Endometrial microvascular endothelial cells (primary cell): ENCODE measurements around the gene PA2G4. TPM values are rescaled to one million over a fixed set of nuclear protein-coding genes. Genes with fewer than 3 reads are reported as not detected.

ENCODE experiments used
- in situ Hi-C: cut with HindIII; loops from 2 replicates; pipeline ENCODE4 v1.10.0; 2017; ENCODE audit warnings: low sequenced_read_pairs, low pct_unique_long_range_greater_than_20kb; ENCODE audit errors: inconsistent ontology term
- total RNA-seq: library from RNA; depleted of rRNA; stranded (reverse); fragments of >200 nt; gene quantifications from one replicate; pipeline ENCODE4 v1.2.3, GENCODE V29; 2015; ENCODE audit errors: inconsistent ontology term

Gene PA2G4
- total RNA-seq, 1 donor from 2014 or later: 226 TPM

DNA sequence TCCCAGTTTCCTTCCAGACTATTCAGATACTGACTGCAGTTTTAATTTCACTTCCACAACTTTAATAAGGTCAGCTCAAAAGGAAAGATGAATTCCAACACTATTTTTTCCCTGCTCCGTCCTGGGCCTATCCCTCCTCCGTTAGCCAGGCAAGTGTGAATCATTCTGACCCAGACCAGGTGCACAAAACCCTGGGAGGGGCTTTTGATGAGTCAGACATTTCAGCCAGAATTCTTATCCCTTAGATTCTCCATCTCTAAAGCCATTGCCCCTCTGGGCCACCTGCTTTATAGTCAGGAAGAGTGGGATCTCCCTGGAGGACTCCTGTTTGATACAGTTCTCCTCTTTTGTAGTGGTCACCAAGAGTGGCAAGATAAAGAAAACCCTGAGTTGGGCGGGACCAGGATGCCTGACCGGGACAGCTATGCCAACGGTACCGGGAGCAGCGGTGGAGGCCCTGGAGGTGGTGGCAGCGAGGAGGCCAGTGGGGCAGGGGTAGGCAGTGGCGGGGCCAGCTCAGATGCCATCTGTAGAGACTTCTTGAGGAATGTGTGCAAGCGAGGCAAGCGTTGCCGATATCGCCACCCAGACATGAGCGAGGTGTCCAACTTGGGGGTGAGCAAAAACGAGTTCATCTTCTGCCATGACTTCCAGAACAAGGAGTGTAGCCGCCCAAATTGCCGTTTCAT, 15.9 kb downstream of the PA2G4 start:
- in situ Hi-C loops: no loop called here

GRCh38 chr12:56121204-56121870, 17.0 kb downstream of the PA2G4 start:
- in situ Hi-C loops: no loop called here

GRCh38 chr12:56122637-56123036, 18.3 kb downstream of the PA2G4 start:
- in situ Hi-C loops: no loop called here

DNA sequence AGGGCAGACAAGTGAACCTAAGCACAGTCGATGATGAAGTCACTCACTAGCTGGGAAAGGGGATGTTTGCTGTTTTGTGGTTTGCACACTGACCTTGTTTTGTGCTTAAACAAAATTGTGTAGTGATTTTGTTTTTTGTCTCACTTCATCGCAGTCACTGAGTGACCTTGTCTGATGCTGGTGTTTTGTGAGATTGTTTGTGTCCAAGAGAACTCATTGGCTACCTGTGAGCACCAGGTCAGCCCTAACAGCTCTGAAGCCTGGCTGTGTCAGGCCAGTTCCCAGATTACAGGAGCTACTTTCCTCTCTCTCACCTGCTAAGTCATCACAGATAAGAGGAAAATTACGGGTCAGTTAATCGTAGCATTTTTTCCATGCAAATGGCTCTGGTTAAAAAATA, 19.8 kb downstream of the PA2G4 start:
- in situ Hi-C loops: no loop called here

DNA sequence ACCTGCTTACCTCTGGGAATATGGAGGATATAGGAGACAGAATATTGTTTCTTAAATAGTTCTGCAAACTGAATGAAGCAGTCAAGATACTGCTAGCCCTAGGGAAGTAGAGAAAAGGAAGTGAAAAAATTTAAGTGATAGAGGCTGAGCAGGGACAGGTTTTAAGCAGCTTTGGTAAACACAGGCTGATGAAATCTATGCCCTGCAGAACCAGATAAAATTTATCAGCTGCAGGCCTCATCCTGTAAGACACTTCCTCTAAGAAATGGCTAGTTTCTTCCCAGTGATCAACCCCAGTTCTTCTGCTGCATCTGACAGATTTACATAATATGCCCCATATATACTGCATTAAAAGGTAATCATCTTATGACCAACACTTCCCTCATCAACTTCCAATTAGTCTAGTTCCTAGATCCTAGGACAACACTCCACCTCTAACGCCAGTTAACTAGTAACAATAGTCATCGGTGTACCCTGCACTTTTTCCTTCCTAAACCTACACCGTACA, 22.4 kb downstream of the PA2G4 start:
- in situ Hi-C loops: no loop called here

DNA sequence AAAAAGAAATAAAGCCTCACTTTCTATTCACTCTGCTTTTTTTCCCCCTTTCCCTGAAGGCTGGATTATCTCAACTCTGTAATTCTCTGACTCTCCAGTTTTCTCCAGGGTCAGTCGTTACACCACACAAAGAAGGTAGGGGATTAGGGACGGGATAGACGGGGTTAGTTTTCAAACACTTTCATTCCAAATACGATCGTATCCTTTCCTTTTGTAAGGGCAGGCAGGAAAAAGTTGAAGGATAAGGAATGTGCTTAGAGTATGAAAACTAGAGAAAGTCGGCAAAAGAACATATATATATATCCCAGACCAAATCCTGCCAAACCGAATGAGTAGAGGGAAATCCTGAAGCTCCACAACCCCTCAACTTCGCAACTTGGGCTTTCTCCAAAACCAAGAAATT, 23.1 kb downstream of the PA2G4 start:
- in situ Hi-C loops: no loop called here

DNA sequence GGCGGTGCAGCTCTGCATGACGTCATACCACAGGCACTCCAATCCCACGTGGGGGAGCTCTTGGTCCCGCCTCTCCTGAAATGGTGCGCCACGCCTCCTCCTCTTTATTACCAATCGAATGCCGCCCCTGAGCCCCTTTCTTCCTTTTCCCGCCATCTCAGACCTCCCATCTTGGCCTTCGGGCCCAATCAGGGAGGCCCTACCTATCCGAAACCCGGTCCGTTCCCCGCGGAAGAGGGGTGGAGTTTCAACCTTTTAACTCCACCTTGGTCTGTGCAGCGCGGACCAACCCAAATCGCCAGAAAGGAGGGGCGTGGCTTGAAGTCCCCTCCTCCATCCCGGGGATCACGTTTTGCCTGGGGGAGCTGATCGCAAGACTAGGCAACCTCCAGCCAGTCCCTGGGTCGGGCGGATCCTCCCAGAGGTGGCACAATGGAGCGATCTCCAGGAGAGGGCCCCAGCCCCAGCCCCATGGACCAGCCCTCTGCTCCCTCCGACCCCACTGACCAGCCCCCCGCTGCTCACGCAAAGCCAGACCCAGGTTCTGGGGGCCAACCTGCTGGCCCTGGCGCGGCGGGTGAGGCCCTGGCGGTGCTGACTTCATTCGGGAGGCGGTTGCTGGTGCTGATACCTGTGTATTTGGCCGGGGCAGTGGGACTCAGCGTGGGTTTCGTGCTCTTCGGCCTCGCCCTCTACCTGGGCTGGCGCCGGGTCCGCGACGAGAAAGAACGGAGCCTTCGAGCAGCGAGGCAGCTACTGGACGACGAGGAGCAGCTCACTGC, 23.7 kb downstream of the PA2G4 start, which contains the start of gene ESYT1:
ESYT1 (plus strand) TSS at position 380 of the 782 bp plus-strand sequence; CDS start at position 433, 53 bp downstream.
- in situ Hi-C loops: no loop called here

- in situ Hi-C loops: no loop called here
Measured at GRCh38 chr12:56128670-56129205, 24.4 kb downstream of the PA2G4 start.

- in situ Hi-C loops: no loop called here
Measured at GRCh38 chr12:56129206-56129941, 25.0 kb downstream of the PA2G4 start.

DNA sequence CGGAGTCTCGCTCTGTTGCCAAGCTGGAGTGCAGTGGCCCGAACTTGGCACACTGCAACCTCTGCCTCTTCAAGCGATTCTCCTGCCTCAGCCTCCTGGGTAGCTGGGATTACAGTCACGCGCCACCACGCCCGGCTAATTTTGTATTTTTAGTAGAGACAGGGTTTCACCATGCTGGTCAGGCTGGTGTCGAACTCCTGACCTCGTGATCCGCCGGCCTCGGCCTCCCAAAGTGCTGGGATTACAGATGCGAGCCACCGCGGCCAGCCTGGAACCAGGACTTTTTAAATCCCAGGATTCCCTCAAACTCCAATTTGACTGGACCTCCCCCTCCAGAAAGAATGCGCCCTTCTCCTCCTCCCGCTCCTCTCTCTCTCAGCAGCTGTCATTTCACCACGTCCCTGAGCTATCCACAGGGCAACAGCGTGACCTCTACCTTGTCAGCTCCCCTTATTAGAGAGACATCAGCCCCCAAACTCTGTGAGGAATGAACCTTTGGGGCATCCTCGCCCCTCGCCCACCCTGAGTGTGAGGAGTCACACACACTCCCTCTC, 25.7 kb downstream of the PA2G4 start:
- in situ Hi-C loops: no loop called here

DNA sequence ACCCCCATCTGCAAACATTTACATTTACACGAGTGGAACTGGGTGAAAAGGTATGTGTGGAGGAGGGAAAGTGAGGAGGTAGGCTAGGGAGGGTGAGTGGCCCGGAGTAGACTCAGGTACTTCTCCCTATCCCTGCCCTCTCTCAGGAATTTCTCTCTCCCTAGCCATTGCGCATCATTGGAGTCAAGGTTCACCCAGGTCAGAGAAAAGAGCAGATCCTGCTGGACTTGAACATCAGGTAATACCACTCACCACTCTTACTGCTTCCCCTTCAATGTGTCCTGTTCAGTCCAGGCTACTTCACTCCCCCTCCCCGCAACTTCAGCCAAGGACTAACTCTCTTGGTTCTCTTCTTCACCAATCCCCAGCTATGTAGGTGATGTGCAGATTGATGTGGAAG, 26.5 kb downstream of the PA2G4 start:
- in situ Hi-C loops: no loop called here

DNA sequence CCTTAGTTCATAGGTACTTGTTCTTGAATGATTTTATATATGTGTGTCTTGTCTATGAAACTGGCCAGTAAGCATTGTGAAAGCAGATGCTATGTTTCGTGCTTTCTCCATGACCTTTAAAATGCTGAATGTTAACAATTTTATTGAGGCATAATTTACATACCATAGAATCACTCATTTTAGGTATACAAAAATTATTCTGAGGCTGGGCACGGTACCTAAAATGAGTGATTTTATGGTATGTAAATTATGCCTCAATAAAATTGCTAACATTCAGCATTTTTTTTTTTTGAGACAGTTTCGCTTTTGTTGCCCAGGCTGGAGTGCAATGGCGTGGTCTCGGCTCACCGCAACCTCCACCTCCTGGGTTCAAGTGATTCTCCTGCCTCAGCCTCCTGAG, 30.5 kb downstream of the PA2G4 start:
- in situ Hi-C loops: no loop called here

DNA sequence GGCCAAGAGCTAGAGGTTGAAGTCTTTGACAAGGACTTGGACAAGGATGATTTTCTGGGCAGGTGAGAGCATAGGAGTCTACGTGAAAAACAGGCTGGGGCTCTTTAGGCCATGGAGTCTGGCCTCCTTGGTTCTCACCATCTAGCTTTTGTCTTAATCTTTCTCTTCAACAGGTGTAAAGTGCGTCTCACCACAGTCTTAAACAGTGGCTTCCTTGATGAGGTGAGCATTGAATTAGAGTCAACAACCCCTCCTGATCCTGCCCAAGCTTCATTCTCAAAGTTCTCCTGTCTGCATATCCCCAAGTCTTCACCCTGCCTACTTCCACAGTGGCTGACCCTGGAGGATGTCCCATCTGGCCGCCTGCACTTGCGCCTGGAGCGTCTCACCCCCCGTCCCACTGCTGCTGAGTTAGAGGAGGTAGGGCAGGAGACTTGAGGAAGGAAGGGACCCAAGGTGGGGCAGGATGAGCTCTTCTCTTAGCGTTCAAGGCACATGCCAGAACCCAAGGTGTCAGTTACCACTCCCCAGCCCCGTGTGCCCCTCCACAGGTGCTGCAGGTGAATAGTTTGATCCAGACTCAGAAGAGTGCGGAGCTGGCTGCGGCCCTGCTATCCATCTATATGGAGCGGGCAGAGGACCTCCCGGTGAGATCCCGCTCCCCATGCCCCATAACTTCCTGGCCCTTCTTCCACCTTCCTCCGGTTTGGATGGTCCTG, 33.7 kb downstream of the PA2G4 start:
- in situ Hi-C loops: no loop called here

- in situ Hi-C loops: no loop called here
Measured at GRCh38 chr12:56141946-56142784, 37.8 kb downstream of the PA2G4 start.

GRCh38 chr12:56143217-56143616, 38.9 kb downstream of the PA2G4 start:
- in situ Hi-C loops: no loop called here

GRCh38 chr12:56143870-56144269, 39.5 kb downstream of the PA2G4 start:
- in situ Hi-C loops: no loop called here

DNA sequence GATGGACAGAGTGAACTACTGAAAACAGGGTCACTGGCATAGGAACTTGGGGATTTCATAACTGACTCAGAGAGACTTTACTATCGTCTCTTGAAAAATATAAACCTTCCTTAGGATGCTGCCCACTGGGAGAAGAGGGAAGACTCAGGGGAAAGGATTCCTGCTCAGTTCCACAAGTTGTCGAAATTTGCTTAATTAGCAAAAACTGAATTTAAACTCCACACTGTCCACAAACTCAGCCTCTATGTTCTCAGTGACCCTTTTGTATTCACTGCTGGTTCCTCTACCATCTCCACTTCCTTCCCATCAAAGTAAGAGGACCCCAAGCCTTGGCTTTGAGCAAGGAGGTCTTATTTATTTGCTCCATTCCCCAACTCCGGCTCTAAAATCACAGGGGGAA, 40.9 kb downstream of the PA2G4 start:
- in situ Hi-C loops: no loop called here
